KBM-7 (cell line): Measurements from ENCODE around the gene ZBTB46.

Experiments
- DNase-seq: peaks from one replicate; pipeline ENCODE4 v3.0.0-alpha.2; 2015
- in situ Hi-C: fragments of 300-500 bp; cut with MboI; formaldehyde crosslinking; loops from 2 replicates; pipeline ENCODE4 v1.14.3; 2020; ENCODE audit warnings: low sequenced_read_pairs, low pct_unique_long_range_greater_than_20kb, mixed read lengths

The ZBTB46 gene

GRCh38 chr20:63702036-63702665 lies 128.9 kb downstream of the ZBTB46 start:
- no peak for DNase-seq
- in situ Hi-C loops, result no loop called here

- in situ Hi-C loops, result no loop called here
Measured at GRCh38 chr20:63701329-63702035, 129.6 kb downstream of the ZBTB46 start.

GRCh38 chr20:63701051-63701328 lies 130.1 kb downstream of the ZBTB46 start:
- in situ Hi-C loops, result no loop called here
- DNase-seq, result no peak

More at GRCh38 chr20:63701329-63702035, 129.6 kb downstream of the ZBTB46 start:
- no peak for DNase-seq

GRCh38 chr20:63700199-63701050 lies 130.6 kb downstream of the ZBTB46 start:
- no peak for DNase-seq
- in situ Hi-C loops, result no loop called here

GRCh38 chr20:63699466-63700198 lies 131.4 kb downstream of the ZBTB46 start:
- DNase-seq, result no peak
- in situ Hi-C loops, result no loop called here

- DNase-seq, result no peak
- in situ Hi-C loops, result no loop called here
Measured at GRCh38 chr20:63698739-63699465, 132.2 kb downstream of the ZBTB46 start.

GRCh38 chr20:63697868-63698545 lies 133.1 kb downstream of the ZBTB46 start:
- in situ Hi-C loops, result no loop called here
- no peak for DNase-seq

GRCh38 chr20:63697357-63697867 lies 133.7 kb downstream of the ZBTB46 start:
- DNase-seq, result no peak
- in situ Hi-C loops, result no loop called here

GRCh38 chr20:63696628-63697356 lies 134.3 kb downstream of the ZBTB46 start, which contains the start of gene TNFRSF6B:
Gene TNFRSF6B, plus strand, starts transcription at chr20:63696652. Its CDS starts 116 bp downstream, at chr20:63696768.
- in situ Hi-C loops, result no loop called here
- DNase-seq, result no peak

GRCh38 chr20:63696306-63696627 lies 134.8 kb downstream of the ZBTB46 start:
- no peak for DNase-seq
- in situ Hi-C loops, result no loop called here

- DNase-seq, result no peak
- in situ Hi-C loops, result no loop called here
Measured at GRCh38 chr20:63695424-63696305, 135.4 kb downstream of the ZBTB46 start.

GRCh38 chr20:63694584-63695423 lies 136.3 kb downstream of the ZBTB46 start:
- in situ Hi-C loops, result no loop called here
- DNase-seq, result no peak

- in situ Hi-C loops, result no loop called here
- DNase-seq, result no peak
Measured at GRCh38 chr20:63693733-63694583, 137.1 kb downstream of the ZBTB46 start.
